WTC11 (cell line): ENCODE results near the gene B3GNT9.

Experiments
- ARID4B ChIP-seq: sonication (generic); formaldehyde crosslinking; IDR thresholded peaks from 2 replicates; pipeline ENCODE4 v1.8.0; 2023; ENCODE audit warnings: missing genetic modification reagents, mild to moderate bottlenecking, borderline replicate concordance
- E2F1 ChIP-seq: sonication (generic); formaldehyde crosslinking; IDR thresholded peaks from 2 replicates; pipeline ENCODE4 v1.8.0; 2022; ENCODE audit warnings: mild to moderate bottlenecking, missing genetic modification reagents
- ELF4 ChIP-seq: sonication (generic); formaldehyde crosslinking; IDR thresholded peaks from 2 replicates; pipeline ENCODE4 v1.8.1; 2022; ENCODE audit warnings: low read depth, mild to moderate bottlenecking, moderate library complexity, missing genetic modification reagents
- IRF2 ChIP-seq: sonication (generic); formaldehyde crosslinking; IDR thresholded peaks from 2 replicates; pipeline ENCODE4 v1.8.0; 2022; ENCODE audit warnings: low read depth, missing genetic modification reagents, borderline replicate concordance
- NR3C1 ChIP-seq: sonication (generic); formaldehyde crosslinking; conservative IDR thresholded peaks from 2 replicates; pipeline ENCODE4 v1.8.1; 2023; ENCODE audit warnings: low read depth, mild to moderate bottlenecking, missing genetic modification reagents
- PRDM15 ChIP-seq: sonication (generic); formaldehyde crosslinking; IDR thresholded peaks from 2 replicates; pipeline ENCODE4 v1.8.0; 2022; ENCODE audit warnings: missing genetic modification reagents
- TEAD4 ChIP-seq: sonication (generic); formaldehyde crosslinking; IDR thresholded peaks from 2 replicates; pipeline ENCODE4 v1.8.0; 2022; ENCODE audit warnings: mild to moderate bottlenecking, missing genetic modification reagents
- TF ChIP-seq, protein P1 (sequence below): fragments of 200-600 bp; IDR thresholded peaks from 2 replicates; pipeline ENCODE4 v1.8.0; 2022; ENCODE audit warnings: antibody characterized with exemption
- TF ChIP-seq, protein P2 (sequence below): sonication (generic); formaldehyde crosslinking; conservative IDR thresholded peaks from 2 replicates; pipeline ENCODE4 v1.8.1; 2023; ENCODE audit warnings: mild to moderate bottlenecking, low read depth, missing genetic modification reagents, moderate library complexity
- TF ChIP-seq, protein P3 (sequence below): sonication (generic); formaldehyde crosslinking; IDR thresholded peaks from 2 replicates; pipeline ENCODE4 v1.8.0; 2022; ENCODE audit warnings: mild to moderate bottlenecking, missing genetic modification reagents

- TF ChIP-seq, protein P1, sequence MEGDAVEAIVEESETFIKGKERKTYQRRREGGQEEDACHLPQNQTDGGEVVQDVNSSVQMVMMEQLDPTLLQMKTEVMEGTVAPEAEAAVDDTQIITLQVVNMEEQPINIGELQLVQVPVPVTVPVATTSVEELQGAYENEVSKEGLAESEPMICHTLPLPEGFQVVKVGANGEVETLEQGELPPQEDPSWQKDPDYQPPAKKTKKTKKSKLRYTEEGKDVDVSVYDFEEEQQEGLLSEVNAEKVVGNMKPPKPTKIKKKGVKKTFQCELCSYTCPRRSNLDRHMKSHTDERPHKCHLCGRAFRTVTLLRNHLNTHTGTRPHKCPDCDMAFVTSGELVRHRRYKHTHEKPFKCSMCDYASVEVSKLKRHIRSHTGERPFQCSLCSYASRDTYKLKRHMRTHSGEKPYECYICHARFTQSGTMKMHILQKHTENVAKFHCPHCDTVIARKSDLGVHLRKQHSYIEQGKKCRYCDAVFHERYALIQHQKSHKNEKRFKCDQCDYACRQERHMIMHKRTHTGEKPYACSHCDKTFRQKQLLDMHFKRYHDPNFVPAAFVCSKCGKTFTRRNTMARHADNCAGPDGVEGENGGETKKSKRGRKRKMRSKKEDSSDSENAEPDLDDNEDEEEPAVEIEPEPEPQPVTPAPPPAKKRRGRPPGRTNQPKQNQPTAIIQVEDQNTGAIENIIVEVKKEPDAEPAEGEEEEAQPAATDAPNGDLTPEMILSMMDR: no peak
- TF ChIP-seq TEAD4 (CRISPR knock-in tag): no peak
- TF ChIP-seq ARID4B (CRISPR knock-in tag): no peak
- TF ChIP-seq, protein P2, sequence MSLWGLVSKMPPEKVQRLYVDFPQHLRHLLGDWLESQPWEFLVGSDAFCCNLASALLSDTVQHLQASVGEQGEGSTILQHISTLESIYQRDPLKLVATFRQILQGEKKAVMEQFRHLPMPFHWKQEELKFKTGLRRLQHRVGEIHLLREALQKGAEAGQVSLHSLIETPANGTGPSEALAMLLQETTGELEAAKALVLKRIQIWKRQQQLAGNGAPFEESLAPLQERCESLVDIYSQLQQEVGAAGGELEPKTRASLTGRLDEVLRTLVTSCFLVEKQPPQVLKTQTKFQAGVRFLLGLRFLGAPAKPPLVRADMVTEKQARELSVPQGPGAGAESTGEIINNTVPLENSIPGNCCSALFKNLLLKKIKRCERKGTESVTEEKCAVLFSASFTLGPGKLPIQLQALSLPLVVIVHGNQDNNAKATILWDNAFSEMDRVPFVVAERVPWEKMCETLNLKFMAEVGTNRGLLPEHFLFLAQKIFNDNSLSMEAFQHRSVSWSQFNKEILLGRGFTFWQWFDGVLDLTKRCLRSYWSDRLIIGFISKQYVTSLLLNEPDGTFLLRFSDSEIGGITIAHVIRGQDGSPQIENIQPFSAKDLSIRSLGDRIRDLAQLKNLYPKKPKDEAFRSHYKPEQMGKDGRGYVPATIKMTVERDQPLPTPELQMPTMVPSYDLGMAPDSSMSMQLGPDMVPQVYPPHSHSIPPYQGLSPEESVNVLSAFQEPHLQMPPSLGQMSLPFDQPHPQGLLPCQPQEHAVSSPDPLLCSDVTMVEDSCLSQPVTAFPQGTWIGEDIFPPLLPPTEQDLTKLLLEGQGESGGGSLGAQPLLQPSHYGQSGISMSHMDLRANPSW (CRISPR knock-in tag): no peak
- TF ChIP-seq PRDM15 (CRISPR knock-in tag): no peak
- TF ChIP-seq E2F1 (CRISPR knock-in tag): no peak
- TF ChIP-seq ELF4: no peak
- no peak for TF ChIP-seq NR3C1
- TF ChIP-seq, protein P3, sequence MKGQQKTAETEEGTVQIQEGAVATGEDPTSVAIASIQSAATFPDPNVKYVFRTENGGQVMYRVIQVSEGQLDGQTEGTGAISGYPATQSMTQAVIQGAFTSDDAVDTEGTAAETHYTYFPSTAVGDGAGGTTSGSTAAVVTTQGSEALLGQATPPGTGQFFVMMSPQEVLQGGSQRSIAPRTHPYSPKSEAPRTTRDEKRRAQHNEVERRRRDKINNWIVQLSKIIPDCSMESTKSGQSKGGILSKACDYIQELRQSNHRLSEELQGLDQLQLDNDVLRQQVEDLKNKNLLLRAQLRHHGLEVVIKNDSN: no peak
- TF ChIP-seq IRF2: no peak
Measured at GRCh38 chr16:67148656-67149275, 2.0 kb downstream of the B3GNT9 start.
